ENCODE data around the gene SEPHS1. TPM values are rescaled to one million over a fixed set of nuclear protein-coding genes. Genes with fewer than 3 reads are reported as not detected.
"Not testable (repeated sequence)": the region's sequence is repeated elsewhere in the genome, so short reads cannot be mapped to it uniquely, and the experiment has no call there.

Gene SEPHS1
- total and polyA plus RNA-seq, 5 donors = 24.2 to 38.3 (median 35.4) TPM

- Histone ChIP-seq H3K9me3 (ENCODE audit: control insufficient read depth, low read length) (no peaks in the 10 kb centered on the region), H3K4me1 (ENCODE audit: control insufficient read depth, insufficient read depth, low read length) (no peaks in the 10 kb centered on the region), H3K4me3 (ENCODE audit: low read length) (peak overlapping the region; percentile 2), H3K27me3 (ENCODE audit: control insufficient read depth, insufficient read depth) (no peaks in the 10 kb centered on the region), H3K27ac (ENCODE audit: low read length) (no peak overlapping the region)
- WGBS = 11% methylated on average over 18 of the region's 18 CpGs
- intact Hi-C loops (cut with DNase I) = no loop called here
- ATAC-seq (peak in 1 of 2 donors; percentile 37), DNase-seq (no peak)
Observed at GRCh38 chr10:13383399-13383761, 35.3 kb upstream of the SEPHS1 start.

- DNase-seq (no peak), ATAC-seq (peak; percentile 56 to 68)
- H3K27ac ChIP-seq (ENCODE audit: low read length) = no peak overlapping the region
- H3K27me3 ChIP-seq (ENCODE audit: control insufficient read depth, insufficient read depth) = no peaks in the 10 kb centered on the region
- intact Hi-C loops (cut with DNase I) = no loop called here
- H3K4me1 ChIP-seq (ENCODE audit: control insufficient read depth, insufficient read depth, low read length) = no peaks in the 10 kb centered on the region
- H3K4me3 ChIP-seq (ENCODE audit: low read length) = peak overlapping the region; percentile 2
- WGBS = 21% methylated on average over 23 of the region's 23 CpGs
- no peaks in the 10 kb centered on the region for H3K9me3 ChIP-seq (ENCODE audit: control insufficient read depth, low read length)
Observed at GRCh38 chr10:13382703-13383398, 34.8 kb upstream of the SEPHS1 start.

- 91% methylated on average over 4 of the region's 4 CpGs for WGBS
- H3K27ac ChIP-seq (ENCODE audit: low read length); H3K9me3 ChIP-seq (ENCODE audit: control insufficient read depth, low read length); DNase-seq; H3K4me1 ChIP-seq (ENCODE audit: control insufficient read depth, insufficient read depth, low read length); H3K4me3 ChIP-seq (ENCODE audit: low read length); ATAC-seq; H3K27me3 ChIP-seq (ENCODE audit: control insufficient read depth, insufficient read depth): not testable (repeated sequence)
- intact Hi-C loops (cut with DNase I) = loop anchor here in 2 of 4 donors (10.0 kb wide), 1 partner anchor 156 kb away; no protein-coding TSS in a partner anchor
Observed at GRCh38 chr10:13379061-13379460, 31.0 kb upstream of the SEPHS1 start.

- 79% methylated on average over 6 of the region's 6 CpGs for WGBS
- Histone ChIP-seq H3K4me1 (ENCODE audit: control insufficient read depth, insufficient read depth, low read length) (no peaks in the 10 kb centered on the region), H3K27ac (ENCODE audit: low read length) (no peak overlapping the region), H3K4me3 (ENCODE audit: low read length) (no peak overlapping the region), H3K27me3 (ENCODE audit: control insufficient read depth, insufficient read depth) (no peaks in the 10 kb centered on the region), H3K9me3 (ENCODE audit: control insufficient read depth, low read length) (no peaks in the 10 kb centered on the region)
- DNase-seq (no peak), ATAC-seq (no peak)
- intact Hi-C loops (cut with DNase I) = loop anchor here in 2 of 4 donors (10.0 kb wide), 1 partner anchor 158 kb away; no protein-coding TSS in a partner anchor
Observed at GRCh38 chr10:13376746-13377145, 28.7 kb upstream of the SEPHS1 start.

- Histone ChIP-seq H3K9me3 (ENCODE audit: control insufficient read depth, low read length) (no peaks in the 10 kb centered on the region), H3K27ac (ENCODE audit: low read length) (no peak overlapping the region), H3K4me3 (ENCODE audit: low read length) (no peak overlapping the region), H3K4me1 (ENCODE audit: control insufficient read depth, insufficient read depth, low read length) (no peaks in the 10 kb centered on the region), H3K27me3 (ENCODE audit: control insufficient read depth, insufficient read depth) (no peaks in the 10 kb centered on the region)
- no peak for ATAC-seq
- DNase-seq = no peak
- 69% methylated on average over 6 of the region's 6 CpGs for WGBS
- intact Hi-C loops (cut with DNase I) = loop anchor here in 2 of 4 donors (10.0 kb wide), 1 partner anchor 159 kb away; no protein-coding TSS in a partner anchor
Observed at GRCh38 chr10:13376297-13376696, 28.2 kb upstream of the SEPHS1 start.

DNA sequence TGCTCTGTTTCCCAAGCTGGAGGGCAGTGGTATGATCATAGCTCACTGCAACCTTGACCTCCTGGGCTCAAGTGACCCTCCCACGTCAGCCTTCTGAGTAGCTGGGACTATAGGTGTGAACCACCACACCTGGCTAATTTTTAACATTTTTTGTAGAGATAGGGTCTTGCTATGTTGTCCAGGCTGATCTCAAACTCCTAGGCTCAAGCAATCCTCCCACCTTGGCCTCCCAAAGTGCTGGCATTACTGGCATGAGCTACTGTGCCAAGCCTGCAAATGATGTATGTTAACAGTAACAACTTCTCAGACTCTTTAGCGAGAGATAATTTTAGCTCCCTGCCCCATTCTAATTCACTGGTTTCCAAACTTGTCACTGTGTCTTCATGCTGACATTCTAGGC is 27.7 kb upstream of the SEPHS1 start:
- no peak overlapping the region for H3K27ac ChIP-seq (ENCODE audit: low read length)
- 76% methylated on average over 2 of the region's 2 CpGs for WGBS
- no peaks in the 10 kb centered on the region for H3K27me3 ChIP-seq (ENCODE audit: control insufficient read depth, insufficient read depth)
- no peak overlapping the region for H3K4me3 ChIP-seq (ENCODE audit: low read length)
- ATAC-seq (no peak), DNase-seq (no peak)
- no peaks in the 10 kb centered on the region for H3K4me1 ChIP-seq (ENCODE audit: control insufficient read depth, insufficient read depth, low read length)
- intact Hi-C loops (cut with DNase I) = loop anchor here in 2 of 4 donors (10.0 kb wide), 1 partner anchor 159 kb away; no protein-coding TSS in a partner anchor
- no peaks in the 10 kb centered on the region for H3K9me3 ChIP-seq (ENCODE audit: control insufficient read depth, low read length)

DNA sequence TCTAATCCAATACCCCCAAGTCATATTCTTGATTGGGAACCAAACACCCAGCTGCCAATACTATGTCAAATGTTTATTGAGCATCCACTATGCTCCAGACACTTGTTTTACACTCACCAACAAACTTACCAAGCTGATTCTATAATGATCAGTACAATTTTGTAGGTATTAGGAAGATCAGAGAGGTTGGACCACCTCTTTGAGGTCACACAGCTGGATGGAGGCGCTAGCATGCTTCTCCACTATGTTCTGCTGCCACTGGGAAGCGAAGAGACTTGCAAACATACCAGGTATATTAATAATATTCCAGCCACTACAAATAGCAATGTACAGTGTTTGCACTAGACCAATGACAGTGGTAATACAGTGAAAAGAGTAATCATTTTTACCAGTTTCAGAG is 25.6 kb upstream of the SEPHS1 start:
- no peak for ATAC-seq
- no peak overlapping the region for H3K27ac ChIP-seq (ENCODE audit: low read length)
- H3K27me3 ChIP-seq (ENCODE audit: control insufficient read depth, insufficient read depth) = no peaks in the 10 kb centered on the region
- no peaks in the 10 kb centered on the region for H3K9me3 ChIP-seq (ENCODE audit: control insufficient read depth, low read length)
- WGBS = 93% methylated on average over 2 of the region's 2 CpGs
- H3K4me3 ChIP-seq (ENCODE audit: low read length) = no peak overlapping the region
- no peak for DNase-seq
- no peaks in the 10 kb centered on the region for H3K4me1 ChIP-seq (ENCODE audit: control insufficient read depth, insufficient read depth, low read length)
- intact Hi-C loops (cut with DNase I) = loop anchor here in 3 of 4 donors (5.0 to 10.0 kb wide), 3 partner anchors 64 to 161 kb away; no protein-coding TSS in a partner anchor

GRCh38 chr10:13372524-13372923 is 24.4 kb upstream of the SEPHS1 start:
- H3K4me1 ChIP-seq (ENCODE audit: control insufficient read depth, insufficient read depth, low read length) = no peaks in the 10 kb centered on the region

GRCh38 chr10:13371897-13372470 is 23.9 kb upstream of the SEPHS1 start:
- intact Hi-C loops (cut with DNase I) = loop anchor here in 3 of 4 donors (5.0 to 10.0 kb wide), 3 partner anchors 65 to 163 kb away; no protein-coding TSS in a partner anchor
- peak; percentile 53 to 78 (median 64) for DNase-seq
- H3K4me3 ChIP-seq (ENCODE audit: low read length) = no peak overlapping the region
- H3K9me3 ChIP-seq (ENCODE audit: control insufficient read depth, low read length) = no peaks in the 10 kb centered on the region
- H3K27me3 ChIP-seq (ENCODE audit: control insufficient read depth, insufficient read depth) = no peaks in the 10 kb centered on the region
- H3K27ac ChIP-seq (ENCODE audit: low read length) = no peak overlapping the region
- peak; percentile 88 to 96 for ATAC-seq
- no peaks in the 10 kb centered on the region for H3K4me1 ChIP-seq (ENCODE audit: control insufficient read depth, insufficient read depth, low read length)
- 30% methylated on average over 6 of the region's 6 CpGs for WGBS

More at GRCh38 chr10:13372524-13372923, 24.4 kb upstream of the SEPHS1 start:
- H3K4me3 ChIP-seq (ENCODE audit: low read length) = no peak overlapping the region
- H3K27ac ChIP-seq (ENCODE audit: low read length) = no peak overlapping the region
- H3K27me3 ChIP-seq (ENCODE audit: control insufficient read depth, insufficient read depth) = no peaks in the 10 kb centered on the region
- ATAC-seq (no peak), DNase-seq (no peak)
- WGBS = 94% methylated on average over 5 of the region's 5 CpGs
- H3K9me3 ChIP-seq (ENCODE audit: control insufficient read depth, low read length) = no peaks in the 10 kb centered on the region
- intact Hi-C loops (cut with DNase I) = loop anchor here in 3 of 4 donors (5.0 to 10.0 kb wide), 3 partner anchors 65 to 162 kb away; no protein-coding TSS in a partner anchor

- DNase-seq (no peak), ATAC-seq (no peak)
- intact Hi-C loops (cut with DNase I) = no loop called here
- Histone ChIP-seq H3K4me1 (ENCODE audit: control insufficient read depth, insufficient read depth, low read length) (no peaks in the 10 kb centered on the region), H3K4me3 (ENCODE audit: low read length) (no peak overlapping the region), H3K27me3 (ENCODE audit: control insufficient read depth, insufficient read depth) (no peaks in the 10 kb centered on the region), H3K27ac (ENCODE audit: low read length) (no peak overlapping the region), H3K9me3 (ENCODE audit: control insufficient read depth, low read length) (no peaks in the 10 kb centered on the region)
- 84% methylated on average over 4 of the region's 4 CpGs for WGBS
Observed at GRCh38 chr10:13366891-13367290, 18.8 kb upstream of the SEPHS1 start.

DNA sequence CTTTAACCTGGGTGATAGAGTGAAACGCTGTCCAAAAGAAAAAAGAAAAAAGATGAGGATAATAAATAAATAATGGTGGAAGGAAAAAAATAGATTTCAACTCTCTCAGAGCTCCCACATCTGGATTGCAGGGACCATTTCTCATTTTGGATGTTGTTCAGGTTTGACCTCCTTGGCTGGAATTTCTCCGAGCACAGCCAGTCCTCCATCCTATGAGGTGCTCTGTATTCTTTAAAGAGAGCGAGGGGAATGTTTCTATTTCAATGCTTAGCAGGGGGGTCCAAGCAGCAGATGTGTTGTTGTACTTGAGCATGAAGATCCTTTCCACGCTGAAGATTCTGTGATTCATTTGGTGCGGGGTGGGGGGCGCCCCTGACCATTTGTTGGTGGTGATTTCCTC is 17.7 kb upstream of the SEPHS1 start:
- DNase-seq (no peak), ATAC-seq (no peak)
- Histone ChIP-seq H3K9me3 (ENCODE audit: control insufficient read depth, low read length) (no peaks in the 10 kb centered on the region), H3K27me3 (ENCODE audit: control insufficient read depth, insufficient read depth) (no peaks in the 10 kb centered on the region), H3K27ac (ENCODE audit: low read length) (no peak overlapping the region), H3K4me3 (ENCODE audit: low read length) (no peak overlapping the region), H3K4me1 (ENCODE audit: control insufficient read depth, insufficient read depth, low read length) (no peaks in the 10 kb centered on the region)
- intact Hi-C loops (cut with DNase I) = no loop called here
- WGBS = 79% methylated on average over 6 of the region's 6 CpGs
